HCEC 1CT (cell line): ENCODE results near the gene PPP4R3A.
"Not testable (repeated sequence)": the region's sequence is repeated elsewhere in the genome, so short reads cannot be mapped to it uniquely, and the experiment has no call there.

ENCODE experiments used
- DNase-seq: peaks from one replicate; pipeline ENCODE4 v3.0.0-alpha.2; 2017

Gene PPP4R3A

DNA sequence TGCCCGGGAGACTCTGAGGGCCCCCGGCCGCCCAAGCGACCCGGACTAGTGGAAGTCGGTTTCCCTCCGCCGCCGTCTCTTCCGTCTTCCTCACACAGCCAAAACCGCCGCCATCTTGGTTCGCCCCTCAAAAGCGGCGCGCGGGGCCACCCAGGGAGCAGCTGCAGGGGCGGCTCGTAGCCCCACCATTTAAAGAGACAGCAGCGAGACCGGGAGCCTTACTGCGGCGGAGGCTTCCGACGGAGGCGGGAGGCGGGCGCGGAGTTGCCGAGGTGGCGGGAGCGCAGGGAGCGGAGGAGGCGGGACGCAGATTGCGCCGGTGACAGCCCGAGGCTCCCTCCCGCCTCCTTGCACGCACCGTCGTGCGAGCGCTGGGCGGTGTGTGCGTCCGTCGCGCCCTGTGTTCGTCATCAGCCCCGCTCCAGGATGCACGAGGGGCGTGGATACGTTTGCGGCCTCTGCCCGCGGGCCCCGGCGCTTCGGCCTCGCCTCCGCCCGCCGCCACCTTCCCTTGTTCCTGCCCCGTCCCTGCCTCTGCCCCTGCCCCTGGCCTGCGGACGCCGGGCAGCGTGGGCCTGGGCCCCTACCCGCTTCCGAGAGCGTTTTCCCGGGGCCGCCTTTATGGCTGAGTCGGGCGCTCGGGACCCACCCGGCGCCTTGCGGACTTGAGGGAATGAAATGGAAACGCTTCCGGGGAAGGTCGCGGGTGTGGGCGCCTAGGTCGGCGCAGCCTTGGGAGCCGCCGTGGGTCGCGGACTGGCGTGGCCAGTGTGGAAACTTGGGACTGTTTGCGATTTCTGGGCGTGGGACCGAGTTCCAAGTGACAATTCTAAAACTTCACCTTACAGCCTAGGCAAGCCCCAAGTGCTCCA is at the start of gene PPP4R3A:
TSS of gene PPP4R3A (minus strand) at position 140 of the 872 bp plus-strand sequence. CDS start 663 bp downstream, outside the sequence.
- DNase-seq, result peak; percentile 95

DNA sequence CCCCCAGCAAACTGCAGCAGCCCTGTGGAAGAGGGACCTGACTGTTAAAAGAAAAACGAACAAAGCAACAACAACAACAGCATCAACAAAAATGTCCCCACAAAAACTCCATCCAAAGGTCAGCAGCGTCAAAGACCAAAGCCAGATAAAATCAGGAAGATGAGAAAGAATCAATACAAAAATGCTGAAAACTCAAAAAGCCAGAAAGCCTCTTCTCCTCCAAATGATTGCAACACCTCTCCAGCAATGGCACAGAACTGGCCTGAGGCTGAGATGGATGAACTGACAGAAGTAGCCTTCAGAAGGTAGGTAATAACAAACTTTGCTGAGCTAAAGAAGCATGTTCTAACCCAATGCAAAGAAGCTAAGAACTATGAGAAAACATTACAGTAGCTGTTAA is 45.4 kb upstream of the PPP4R3A start:
- no peak for DNase-seq

DNA sequence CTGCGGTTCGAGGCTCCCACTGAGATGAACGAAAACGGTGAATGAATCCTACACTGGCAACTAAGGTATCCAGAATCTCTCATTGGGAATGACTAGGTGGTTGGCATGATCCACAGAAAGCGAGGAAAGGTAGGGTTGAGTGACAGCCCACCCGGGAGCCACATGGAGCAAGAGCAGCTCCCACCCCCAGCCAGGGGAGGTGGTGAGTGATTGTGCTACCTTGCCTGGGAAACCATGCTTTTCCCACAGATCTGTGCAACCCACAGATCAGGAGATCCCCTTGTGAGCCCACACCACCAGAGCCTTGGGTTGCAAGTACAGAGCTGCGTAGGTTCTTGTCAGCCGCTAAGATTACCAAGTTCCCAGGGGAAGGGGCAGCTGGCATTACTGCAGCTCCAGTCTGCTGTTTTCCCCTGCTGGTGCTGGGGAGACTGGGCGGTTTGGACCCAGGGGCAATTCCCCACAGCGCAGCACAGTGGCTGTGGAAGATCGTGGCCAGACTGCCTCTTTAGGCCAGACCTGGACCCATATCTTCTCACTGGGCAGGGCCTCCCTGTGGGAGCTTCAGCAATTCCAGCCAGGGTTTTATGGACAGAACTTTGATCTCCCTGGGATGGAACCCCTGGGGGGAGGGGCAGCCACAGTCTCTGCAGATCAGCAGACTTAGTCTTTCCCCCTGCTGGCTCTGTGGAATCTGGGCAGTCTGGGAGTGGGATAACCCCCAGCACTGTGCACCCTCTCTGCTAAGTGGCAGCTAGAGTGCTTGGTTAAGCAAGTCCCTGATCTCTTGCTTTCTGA is 44.6 kb upstream of the PPP4R3A start:
- no peak for DNase-seq

DNA sequence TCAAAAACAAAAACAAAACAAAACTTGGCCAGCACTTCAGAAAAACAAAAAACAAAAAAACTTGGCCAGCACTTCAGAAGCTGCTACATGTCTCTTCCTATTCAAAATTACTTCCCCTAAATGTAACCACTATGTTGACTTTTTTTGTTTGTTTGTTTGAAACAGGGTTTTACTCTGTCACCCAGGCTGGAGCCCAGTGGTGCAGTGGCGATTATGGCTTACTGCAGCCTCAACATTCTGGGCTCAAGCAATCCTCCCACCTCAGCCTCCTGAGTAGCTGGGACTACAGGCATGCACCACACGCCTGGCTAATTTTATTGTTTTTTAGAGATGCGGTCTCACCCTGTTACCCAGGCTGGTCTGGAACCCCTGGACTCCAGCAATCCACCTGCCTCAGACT is 38.0 kb upstream of the PPP4R3A start:
- DNase-seq, result no peak

DNA sequence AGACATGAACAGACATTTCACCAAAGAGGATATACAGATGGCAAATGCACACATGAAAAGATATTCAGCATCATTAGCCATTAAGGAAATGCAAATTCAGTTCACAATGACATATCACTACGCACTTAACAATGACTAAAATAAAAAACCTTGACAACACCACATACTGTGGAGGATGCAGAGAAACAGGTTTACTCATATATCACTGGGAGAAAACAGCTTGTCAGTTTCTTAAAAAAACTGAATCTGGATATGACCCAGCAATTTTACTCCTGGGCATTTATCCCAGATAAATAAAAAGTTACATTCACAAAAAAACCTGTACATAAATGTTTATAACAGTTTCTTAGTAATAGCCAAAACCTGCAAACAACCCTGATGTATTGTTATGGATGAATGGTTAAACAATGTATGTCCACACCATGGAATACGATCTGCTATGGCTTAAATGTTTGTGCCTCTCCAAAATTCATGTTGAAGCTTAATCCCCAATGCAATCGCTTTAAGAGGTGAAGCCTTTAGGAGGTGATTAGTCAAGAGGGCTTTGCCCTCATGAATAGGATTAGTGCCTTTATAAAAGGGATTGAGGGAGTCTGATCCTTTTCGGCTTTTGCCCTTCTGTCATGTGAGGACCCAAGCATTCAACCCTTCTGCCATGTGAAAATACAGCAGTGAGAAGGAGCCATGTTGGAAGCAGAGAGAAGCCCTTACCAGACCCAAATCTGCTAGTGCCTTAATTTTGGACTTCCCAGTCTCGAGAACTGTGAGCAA is 36.0 kb upstream of the PPP4R3A start:
- no peak for DNase-seq

DNA sequence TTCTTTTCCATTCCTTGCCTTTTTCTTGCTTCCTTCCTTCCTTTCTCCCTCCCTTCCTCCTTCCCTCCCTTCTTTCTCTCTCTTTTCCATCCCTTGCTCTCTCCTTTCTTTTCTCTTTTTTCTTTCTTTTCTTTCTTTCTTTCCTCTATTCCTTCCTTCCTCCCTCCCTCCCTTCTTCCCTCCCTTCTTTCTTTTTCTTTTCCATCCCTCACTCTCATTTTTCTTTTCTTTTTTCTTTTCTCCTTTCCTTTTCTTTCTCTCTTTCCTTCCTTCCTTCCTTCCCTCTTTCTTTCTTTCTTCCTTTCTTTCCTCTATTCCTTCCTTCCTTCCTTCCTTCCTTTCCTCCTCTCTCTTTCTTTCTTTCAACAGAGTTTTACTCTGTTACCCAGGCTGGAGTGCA is 35.1 kb upstream of the PPP4R3A start:
- no peak for DNase-seq

DNA sequence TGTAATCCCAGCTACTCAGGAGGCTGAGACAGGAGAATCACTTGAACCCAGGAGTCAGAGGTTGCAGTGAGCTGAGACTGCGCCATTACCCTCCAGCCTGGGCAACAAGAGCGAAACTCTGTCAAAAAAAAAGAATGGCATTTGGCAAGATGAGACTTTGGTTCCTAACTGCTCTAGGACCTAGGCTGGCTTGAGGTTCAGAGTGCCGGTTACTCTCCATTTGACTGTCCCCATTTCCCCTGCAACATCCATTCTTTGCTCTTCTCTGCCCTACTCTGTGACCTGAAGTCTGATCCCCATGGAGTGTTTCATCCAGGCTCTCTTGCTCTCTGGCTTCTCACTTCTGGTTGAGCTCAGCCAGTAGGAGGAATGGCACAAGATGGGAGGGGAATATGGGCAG is 26.2 kb upstream of the PPP4R3A start:
- DNase-seq, result no peak

DNA sequence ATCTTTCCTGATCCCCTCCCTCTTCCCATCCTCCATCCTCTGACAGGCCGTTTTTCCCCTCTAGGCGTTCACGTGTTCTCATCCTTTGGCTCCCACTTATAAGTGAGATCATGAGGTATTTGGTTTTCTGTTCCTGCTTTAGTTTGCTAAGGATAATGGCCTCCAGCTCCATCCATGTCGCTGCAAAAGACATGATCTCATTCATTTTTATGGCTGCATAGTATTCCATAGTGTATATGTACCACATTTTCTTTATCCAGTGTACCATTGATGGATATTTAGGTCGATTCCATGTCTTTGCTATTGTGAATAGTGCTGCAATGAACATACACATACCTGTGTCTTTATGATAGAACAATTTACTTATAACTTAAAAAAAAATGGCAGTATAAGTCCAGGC is 23.9 kb upstream of the PPP4R3A start:
- not testable (repeated sequence) for DNase-seq

DNA sequence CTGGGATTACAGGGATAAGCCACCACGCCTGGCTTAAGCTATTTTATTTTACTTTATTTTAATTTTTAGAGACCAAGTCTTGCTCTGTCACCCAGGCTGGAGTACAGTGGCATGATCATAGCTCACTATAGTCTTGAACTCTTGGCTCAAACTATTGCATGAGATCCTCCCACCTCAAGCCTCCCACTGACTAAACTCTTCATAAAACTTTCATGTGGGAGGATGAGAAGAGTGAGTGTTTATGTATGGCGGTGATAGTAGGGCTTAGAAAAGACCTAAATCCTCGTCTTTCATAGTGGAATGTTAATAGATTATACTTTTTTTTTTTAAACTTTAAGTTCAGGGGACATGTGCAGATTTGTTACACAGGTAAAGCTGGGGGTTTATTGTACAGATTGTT is 23.5 kb upstream of the PPP4R3A start:
- DNase-seq, result no peak

DNA sequence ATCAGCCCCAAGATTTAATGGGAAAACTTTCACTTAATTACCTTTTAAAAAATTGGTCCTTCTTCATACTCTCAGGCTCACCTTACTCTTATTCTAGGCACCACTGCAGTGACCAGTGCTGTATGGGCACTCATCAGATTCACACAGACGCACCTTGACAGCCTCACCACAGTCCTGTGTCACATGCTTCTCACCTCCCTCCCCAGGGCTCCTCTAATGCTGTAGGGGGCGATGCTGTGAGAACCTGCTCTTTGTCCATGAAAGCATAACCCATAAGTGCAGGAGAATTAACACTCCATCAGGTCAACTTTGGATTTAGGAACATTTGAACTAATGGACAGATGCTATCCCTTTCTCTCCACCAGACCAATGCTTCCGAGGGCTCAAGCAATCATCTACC is 13.9 kb upstream of the PPP4R3A start:
- DNase-seq, result no peak

DNA sequence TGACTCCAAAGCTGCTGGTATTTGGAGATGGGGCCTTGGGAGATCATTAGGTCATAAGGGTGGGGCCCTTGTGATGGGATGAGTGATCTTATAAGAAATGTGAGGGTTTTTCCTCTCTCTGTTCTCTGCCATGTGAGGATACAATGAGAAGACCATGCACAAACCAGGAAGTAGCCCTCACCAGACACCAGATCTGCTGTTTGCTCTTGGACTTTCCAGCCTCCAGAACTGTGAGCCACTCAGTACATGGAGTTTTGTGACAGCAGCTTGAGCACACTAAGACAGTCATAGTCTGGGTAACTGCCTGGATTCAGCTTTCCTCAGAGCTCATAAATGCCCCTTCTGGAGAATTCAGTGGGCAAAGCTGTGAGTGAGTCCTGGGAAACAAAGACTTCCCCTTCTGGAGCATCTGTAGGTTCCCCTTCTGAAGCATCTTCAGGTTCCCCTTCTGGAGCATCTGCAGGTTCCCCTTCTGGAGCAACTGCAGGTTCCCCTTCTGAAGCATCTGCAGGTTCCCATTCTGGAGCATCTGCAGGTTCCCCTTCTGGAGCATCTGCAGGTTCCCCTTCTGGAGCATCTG is 11.0 kb upstream of the PPP4R3A start:
- DNase-seq, result no peak

DNA sequence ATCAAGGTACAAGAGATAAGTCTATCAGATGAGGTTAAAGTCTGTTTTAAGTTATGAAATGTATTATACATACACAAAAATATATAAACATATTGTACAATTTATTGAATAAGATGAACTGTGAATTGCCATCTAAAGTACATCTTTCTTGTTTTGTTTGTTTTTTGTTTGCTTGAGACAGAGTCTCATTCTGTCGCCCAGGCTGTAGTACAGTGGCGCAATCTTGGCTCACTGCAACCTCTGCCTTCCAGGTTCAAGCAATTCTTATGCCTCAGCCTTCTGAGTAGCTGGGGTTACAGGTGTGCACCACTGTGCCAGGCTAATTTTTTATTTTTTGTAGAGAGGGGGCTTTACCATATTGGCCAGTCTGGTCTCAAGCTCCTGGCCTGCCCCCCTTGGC is 10.0 kb upstream of the PPP4R3A start:
- no peak for DNase-seq

DNA sequence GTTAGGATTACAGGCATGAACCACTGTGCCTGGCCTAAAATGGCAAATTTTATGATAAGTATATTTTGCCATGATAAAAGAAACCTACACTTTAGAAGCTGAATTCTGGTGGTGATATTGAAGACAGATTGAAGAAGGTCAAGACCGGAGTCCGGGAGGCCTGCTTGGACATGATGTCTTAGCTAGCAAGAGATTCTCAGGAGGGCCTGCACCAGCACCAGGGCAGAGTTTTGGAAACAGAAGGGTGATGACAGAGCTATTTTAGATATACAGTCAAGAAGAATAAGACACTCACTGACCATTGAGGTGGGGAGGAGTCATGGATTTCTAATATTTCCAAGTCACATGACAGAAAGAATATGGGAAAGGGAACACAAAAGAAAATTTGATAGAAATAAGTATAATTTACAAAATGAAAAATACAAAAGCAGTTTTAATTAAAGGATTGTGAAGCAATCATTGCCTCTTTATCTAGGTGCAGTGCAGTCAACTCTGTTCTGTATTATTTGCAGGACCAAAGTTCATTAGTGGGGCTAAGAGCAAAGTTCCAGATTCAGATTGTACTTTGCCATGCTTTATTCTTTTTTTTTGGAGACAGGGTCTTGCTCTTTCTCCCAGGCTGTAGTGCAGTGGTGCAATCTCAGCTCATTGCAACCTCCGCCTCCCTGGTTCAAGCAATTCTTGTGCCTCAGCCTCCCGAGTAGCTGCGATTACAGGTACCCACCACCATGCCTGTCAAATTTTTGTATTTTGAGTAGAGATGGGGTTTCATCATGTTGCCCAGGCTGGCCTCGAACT is 9.3 kb upstream of the PPP4R3A start:
- no peak for DNase-seq

DNA sequence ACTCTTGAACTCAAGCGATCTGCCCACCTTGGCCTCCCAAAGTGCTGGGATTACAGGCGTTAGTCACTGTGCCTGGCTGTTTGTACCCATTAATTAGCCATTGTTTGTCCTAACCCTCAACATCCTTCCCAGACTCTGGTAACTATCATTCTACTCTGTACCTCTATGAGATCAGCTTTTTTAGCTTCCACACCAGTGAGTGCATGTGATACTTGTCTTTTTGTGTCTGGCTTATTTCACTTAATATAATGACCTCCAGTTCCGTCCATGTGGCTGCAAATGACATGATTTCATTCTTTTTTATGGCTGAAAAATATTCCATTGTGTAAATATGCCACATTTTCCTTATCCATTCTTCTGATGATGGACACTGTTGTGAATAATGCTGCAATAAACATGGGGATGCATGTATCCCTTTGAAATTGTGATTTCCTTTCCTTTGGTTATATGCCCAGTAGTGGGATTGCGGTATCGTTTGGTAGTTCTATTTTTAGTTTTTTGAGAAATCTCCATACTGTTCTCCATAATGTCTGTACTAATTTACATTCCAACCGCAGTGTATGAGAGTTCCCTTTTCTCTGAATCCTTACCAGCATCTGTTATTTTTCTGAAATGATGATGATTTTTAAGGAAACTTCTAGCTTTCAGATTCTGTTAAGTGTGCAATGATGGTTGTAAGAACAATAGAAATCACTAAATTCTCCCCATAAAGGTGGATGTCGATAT is 6.7 kb upstream of the PPP4R3A start:
- DNase-seq, result no peak

DNA sequence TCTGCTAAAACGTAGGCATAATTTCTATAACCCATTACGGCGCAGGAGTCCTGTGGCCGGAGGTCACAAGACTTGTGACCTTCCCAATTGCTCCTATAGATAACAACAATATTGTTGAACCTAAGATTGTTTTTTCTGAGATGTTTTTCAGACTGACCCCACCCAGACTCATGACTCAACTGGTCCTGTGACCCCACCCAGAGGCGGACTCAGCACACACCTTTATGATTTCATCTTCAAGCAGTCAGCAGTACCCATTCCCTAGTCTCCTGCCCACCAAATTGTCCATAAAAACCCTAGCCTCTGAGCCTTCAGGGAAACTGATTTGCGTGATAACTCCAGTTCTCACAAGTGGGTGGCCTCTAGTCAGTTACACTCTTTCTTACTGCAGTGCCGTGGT is 5.9 kb upstream of the PPP4R3A start:
- DNase-seq, result no peak

DNA sequence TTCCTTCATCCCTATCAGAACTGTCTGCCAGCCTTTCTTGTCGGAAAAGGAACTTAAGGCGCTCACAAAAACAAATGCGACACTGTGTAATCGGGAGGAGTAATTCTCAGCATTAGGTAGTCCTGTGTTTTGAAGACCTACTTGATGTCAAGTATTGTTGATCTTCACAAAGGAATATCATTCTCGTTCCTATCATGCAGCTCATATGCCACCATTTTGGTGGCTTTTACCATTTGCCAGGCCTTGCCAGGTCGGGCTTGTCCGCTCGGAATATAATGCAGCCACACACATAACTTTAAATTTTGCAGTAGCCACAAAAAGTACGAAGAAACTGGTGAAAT is 903 bp upstream of the PPP4R3A start:
- peak; percentile 6 for DNase-seq

DNA sequence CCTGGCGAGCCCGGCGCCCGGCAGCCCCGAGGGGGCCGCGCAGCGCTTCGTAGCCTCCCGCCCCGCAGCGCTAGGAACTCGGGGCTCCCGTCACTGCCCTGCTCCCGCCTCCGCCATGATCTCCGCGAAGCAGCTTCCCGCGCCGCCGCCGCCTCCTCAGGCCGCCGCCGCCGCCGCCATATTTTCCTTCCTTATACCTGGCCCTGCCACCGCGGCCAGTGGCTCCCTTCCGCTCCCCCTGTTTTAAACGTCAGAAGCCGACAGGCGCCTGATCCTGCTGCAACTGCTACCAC is 286 bp downstream of the PPP4R3A start:
- no peak for DNase-seq

DNA sequence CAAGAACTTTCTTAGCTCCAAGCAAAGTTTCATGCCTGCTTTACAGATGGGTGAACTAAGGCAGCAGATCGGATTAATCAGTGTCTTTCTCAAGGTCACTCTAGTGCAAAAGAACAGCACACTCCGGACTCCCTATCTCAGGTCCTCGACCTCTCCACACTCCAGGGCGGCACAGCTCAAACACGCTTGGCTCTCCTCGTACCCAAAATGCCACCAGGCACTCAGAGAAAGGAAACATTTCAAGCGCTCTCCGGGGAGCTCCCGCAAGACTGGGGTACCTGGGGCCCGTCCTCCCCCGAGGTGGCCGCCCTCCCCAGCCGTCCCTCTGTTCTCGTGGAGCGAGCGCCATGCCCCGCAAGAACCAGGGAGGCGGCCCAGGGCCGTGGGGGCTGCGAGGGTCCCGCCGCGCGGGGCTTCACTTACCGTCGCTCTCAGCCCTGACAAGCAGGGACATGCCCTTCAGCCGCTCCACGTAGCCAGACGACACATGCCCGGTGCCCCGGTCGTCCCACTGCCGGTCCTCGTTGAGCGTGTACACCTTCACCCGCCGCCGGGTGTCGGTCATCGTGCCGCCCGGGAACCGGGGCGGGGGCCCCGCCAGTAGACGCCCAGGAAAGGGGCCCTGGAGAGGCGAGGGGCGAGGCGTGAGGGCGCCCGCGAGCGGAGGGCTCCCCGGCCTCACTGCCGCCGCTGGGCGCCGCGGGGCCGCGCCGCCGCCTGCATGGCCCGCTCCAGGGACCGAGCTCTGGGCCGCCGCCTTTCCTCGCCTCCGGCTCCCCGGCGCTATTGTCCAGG is 830 bp downstream of the PPP4R3A start:
- DNase-seq, result peak; percentile 8

DNA sequence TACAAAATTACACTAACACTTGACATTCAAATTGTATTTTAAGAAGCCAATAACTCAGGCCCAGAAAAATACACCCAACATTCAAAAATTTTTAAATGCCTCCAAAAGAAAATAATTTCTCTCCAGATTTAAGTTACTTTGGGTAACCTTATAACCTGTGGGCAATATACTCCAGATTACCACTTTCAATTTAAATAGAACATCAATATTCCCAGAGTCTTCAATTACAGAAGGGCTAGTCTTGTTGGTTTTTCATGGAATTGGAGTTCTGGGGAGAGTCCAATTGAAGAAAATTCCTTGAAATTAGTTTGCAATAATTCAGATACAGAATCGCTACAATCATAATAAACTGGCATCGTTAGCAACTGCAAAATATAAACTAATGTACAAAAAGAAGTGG is 2.0 kb downstream of the PPP4R3A start:
- no peak for DNase-seq

DNA sequence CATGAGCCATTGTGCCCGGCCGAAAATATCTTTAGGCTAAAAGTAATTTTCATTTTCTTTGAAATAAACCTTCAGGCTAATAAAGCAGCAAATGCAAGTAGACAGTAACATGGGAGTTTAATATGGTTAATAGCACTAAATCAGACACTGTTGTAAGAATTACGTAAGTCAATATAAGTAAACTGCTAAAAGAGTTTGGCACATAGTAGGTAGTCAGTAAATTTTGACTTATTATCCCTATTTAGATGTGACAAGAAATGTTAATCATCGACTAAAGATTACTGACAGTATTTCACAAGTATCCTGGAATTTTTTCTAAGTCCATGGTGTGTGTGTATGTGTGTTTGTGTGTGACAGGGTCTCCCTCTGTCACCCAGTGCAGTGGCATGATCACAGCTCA is 3.9 kb downstream of the PPP4R3A start:
- DNase-seq, result no peak

DNA sequence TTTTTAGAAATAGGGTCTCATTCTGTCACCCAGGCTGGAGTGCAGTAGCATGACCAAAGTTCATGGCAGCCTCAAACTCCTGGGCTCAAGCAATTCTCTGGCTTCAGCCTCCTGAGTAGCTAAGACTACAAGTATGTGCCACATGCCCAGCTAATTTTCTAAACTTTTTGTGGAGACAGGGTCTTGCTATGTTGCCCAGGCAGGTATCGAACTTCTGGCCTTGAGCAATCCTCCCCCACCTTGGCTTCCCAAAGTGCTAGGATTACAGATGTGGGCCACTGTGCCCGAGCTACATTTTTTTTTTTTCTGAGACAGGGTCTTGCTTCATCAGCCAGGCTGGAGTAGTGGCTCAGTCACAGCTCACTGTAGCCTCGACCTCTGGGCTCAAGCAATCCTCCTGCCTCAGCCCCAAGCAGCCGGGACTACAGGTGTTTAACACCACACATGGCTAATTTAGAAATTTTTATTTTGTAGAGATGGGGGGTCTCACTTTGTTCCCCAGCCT is 7.1 kb downstream of the PPP4R3A start:
- no peak for DNase-seq
